Stimulated activated CD4-positive, alpha-beta T cell treated with anti-CD3 and anti-CD28 coated beads, Interleukin-2, amount 100 ng/mL, for 48 hours (primary cell): ENCODE data around the gene TMC6.
A peak's percentile ranks its signal among the peaks of the same experiment; 100 is the strongest.
"Not testable (repeated sequence)": the region's sequence is repeated elsewhere in the genome, so short reads cannot be mapped to it uniquely, and the experiment has no call there.

Source experiments
- DNase-seq, 2 donors: peaks; one replicate each; pipeline ENCODE4 v3.0.0-alpha.2; 2020

The TMC6 gene

DNA sequence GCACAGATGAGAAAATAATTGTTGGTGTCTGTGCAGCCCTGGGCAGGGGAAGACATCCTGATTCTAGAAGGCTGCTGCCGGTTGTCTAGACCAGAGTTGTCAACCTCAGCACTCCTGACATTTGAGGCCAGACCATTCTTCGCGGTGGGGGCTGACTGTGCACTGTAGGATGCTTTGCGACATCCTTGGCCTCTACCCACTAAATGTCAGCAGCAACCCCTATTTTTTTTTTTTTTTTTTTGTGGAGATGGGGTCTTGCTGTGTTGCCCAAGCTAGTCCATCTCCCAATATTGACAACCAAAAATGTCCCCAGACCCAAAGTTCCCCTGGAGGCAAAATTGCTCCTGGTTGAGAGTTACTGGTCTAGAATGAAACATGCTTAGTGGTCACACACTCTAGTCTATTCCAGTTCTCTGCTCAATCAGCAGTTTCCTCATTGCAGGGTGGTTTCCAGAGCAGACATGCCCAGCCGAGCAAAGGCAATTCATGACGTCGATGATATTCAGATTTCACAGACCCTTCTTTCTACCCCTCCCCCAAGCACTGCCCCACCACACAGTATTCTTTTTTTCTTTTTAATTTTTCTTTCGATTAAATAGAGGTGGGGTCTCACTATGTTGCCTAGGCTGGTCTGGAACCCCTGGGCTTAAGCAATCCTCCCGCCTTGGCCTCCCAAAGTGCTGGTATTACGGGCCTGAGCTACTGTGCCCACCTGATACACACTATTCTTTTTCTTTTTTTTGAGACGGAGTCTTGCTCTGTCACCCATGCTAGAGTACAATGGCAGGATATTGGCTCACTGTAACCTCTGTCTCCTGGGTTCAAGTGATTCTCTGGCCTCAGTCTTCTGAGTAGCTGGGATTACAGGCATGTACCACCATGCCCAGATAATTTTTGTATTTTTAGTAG lies 26.6 kb upstream of the TMC6 start:
- no peak for DNase-seq

DNA sequence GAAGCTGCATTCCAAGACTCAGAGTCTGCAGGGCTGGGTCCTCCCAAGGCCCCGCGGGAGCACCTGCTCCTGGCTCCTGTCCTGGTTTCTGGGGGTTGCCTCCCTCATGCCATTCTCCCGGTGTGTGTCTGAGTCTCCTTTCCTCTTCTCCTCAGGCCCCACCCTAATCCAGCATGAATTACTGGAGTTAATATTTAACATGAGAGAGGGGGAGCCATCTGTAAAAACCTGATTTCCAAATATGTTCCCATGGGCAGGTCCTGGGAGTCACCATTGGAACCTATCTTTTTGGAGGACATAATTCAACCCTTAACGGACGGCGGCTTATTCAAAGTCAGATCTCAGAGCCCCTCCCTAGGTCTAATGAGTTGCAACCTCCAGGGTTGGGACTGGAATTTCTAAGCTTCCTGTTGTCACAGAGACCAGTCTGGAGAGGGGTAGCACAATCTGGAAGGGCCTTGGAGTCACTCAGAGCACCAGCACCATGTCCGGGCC lies 23.0 kb upstream of the TMC6 start:
- DNase-seq, result no peak

DNA sequence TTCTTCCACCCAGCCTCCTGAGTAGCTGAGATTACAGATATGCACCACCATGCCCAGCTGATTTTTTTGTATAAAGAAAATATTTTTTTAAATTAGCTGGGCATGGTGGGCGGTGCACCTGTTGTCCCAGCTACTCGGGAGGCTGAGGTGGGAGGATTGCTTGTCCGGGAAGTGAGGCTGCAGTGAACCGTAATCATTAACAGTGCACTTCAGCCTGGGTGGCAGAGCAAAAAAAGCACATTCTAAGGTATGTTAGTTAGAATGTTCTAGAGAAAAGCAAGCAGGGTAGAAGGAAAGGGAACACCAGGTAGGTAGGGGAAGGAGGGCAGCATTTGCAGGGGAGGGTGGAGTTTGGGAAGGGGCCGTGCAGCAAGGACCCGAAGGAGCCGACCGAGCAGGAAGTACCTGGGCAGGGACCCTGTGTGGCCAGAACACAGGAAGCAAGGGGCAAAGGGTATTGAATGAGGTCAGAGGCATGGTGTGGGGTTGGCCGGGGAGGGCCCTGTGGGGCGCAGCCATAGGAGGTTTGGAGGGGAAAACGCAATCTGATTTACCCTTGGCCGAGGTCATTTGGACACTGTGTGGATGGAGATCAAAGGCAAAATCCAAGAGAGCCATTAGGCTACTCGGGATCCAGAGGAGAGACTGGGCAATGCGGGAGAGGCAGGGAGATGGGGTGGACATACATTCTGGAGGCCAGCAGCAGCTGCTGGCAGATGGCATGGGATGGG lies 19.9 kb upstream of the TMC6 start:
- no peak for DNase-seq

DNA sequence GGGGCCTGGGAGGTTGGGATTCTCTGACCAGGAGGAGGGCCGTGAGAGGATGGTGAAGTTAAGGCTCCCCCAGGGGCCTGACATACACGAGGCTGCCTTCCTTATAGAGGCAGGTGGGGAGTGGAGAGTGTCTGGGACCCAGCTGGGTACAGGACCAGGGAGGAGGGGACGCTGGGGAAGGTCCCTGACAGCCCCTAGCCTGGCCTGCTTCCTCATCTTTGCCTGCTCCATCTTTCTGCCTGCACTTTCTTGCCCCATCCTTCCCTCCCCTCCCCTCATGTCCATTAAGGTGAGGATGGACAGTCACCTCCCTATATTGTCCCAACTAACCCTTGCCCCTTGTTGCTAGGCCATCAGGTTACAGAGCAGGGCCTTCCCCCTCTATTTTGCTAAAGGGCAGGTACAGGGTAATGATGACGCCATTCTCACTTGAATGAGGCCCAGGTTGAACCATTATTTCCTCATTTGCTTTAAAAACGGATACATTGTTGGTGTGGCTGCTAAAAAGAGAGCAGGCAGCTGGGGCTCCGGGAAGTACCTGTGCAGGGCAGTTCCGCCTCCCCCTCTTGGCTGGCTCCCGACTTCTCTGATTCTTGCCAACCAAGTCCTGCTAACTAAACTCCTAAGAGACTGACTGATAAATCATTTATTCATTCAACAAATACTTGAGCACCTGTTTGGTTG lies 18.9 kb upstream of the TMC6 start:
- no peak for DNase-seq

DNA sequence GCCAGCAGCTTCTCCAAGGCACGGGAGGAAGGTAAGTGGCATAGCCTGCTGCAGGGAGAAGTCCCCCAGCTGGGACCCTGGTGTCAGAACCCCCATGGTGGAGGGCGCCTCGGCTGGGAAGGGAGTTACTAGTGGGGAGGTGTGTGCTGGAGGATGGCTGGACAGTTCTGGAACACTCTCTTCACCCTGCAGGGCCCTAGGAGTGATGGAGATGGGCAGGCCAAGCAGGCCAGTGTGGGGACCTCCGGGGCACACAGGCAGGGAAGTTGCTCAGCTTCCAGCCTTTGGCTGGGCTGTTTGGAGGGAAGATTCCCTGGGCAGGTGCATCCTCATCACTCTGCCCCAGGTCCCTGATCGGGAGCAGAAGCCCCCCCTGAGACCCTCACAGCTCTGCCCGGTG lies 18.3 kb upstream of the TMC6 start:
- DNase-seq, result no peak

DNA sequence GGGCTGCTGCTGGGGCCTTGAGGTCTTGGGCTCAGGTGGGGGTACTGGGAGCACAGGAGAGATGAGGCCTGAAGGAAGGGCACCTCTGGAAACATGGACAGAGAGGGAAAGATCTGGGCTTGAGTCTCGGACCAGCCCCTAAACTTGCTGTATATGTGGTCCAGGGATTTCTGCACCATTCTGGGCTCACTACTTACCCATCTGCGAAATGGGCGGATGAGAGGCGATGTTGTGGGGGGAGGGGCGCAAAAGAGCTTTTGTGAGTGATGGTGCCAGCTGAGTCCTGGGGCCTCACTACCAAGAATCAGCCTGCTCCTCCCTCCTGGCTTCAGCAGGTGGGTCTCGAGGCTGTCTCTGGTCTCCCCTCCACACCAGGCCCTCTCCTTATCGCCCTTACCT lies 17.9 kb upstream of the TMC6 start:
- no peak for DNase-seq

DNA sequence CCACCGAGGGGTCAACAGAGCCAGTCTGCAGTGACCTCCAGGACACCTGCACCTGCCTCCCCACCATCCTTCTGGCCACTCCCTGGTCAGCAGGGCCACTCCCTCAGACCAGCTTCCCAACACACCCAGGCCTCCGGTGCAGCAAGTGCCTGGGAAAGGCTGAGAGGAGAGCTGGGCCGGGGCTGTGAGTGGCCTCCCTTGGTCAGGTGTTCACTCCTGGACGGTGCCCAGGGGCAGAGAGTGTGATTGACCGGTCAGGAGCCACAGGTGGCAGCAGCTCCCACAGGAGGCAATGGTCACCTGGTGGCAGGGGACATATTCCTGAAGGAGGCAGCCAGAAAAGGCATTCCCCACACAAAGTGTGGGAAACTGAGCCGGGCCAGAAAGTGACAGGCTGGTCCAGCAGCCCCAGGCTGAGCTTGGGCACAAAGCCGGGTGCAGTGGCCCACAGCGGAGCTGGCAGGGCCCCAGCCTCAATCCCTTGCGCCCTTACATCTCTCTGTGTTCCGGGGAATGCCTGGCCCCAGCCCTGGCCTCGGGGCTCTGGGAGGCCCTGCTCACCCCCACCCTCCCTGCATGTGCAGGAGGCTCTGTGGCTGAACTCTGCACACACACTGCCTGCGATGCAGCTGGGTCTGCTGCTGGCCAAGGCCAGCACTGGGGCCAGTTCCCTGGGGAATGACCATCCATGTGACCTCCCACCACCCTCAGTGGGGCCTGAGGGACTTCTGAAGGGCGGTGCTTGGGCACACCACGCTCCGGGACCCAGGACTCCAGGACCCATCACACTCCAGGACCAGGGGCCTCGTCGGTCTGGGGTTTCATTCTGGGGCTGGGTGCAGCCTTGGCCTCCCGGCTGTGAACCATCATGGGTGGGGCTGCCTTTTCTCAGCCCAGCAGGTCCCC lies 16.4 kb upstream of the TMC6 start:
- no peak for DNase-seq

DNA sequence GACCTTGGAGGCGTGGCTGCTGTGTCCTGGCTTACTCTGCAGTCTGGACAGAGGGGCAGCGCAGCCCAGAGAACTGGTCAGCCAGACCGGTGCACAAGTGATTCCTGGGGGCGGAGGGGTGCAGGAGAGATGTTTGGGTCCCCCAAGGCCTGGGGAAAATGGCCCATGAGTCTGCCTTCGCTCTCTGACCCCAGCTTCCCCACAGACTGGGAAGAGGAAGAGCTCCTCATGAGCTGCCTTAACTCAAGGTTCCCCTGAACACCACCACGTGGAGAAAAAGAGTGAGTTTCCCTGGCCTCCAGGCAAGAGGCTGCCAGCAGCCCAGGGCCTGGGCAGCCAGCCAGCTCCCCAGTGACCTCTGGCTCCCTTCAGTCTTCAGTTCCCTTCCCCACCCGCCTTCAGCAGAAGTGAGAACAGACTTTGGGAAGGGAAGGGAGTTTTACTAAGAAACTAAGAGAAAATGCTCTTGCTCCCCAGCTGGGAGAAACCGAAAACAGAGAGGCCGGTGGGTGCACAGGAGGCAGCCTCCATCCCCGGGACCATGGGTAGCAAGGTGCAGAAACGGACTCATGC lies 15.7 kb upstream of the TMC6 start:
- DNase-seq, result no peak

DNA sequence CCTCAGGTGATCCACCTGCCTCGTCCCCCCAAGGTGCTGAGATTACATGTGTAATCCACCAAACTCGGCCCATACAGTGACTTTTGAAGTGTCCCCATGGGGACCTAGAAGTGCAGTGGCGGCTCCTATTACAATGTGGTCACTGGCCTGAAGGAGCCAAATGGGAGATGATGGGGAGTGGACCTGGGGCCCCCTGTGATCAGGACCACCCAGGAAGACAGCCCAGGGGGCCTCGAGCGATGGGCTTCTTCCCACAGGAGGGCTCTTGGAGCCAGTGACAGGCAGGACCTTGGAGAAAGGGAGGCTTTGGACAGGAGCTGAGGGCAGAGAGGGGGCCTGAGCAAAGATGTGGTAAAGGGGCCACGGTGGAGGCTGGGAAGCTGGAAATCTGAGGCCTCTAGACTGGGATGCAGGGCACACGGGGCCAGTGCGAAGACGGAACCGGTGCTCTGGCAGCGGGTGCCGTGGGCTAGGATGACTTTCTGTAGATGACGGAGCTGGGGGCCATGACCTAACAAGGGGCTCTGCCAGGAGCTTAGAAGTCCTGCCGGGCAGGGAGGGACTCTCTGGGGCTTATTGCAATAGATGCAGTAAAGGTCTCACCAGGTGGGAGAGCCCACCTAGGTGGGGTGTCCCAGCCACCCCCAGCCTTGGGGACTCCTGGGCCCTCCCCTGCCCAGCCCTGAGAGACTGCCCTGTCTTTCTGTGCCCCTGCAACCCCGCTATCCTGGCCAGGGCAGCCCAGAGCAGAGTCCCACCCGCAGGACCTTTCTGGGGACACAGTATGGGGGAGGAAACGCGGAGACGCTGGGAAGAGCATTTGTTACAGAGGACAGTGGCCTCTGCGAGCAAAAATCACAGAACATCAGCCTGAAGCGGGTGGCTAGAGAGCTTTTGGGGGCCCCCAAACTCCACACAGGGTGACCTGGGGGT lies 14.9 kb upstream of the TMC6 start:
- DNase-seq, result no peak

DNA sequence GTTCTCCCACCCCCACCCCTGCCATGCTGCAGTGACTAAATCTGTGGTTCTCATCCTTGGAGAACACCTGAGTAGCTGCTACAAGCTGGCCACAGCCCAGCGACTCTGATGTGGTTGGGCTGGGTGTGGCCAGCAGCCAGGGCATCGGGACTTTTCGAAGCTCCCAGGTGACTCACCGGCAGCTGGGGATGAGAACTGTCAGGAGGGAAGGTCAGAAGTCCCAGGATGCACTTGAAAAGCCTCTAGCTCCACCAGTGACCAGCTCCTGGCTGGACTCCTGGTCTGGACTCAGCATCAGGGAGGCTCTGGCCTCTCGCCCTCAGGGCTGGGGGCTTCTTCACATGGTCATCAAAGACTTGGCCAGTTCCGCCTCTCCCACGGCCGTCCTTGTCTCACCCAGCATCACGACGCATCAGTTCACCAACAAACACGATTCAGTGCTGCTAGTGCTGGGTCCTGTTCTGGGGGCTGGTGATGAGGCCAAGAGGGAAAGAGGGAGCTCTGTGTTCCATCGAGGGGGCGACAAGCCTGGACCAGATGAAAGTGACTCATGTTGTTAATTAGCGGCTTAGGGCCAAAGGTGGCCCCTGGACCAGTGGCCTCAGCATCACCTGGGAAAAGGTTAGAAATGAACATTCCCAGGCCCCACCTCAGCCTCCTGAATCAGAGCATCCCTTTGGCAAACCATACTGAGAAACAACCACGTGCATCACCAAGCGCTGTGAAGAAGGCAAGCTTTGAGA lies 13.7 kb upstream of the TMC6 start:
- no peak for DNase-seq

DNA sequence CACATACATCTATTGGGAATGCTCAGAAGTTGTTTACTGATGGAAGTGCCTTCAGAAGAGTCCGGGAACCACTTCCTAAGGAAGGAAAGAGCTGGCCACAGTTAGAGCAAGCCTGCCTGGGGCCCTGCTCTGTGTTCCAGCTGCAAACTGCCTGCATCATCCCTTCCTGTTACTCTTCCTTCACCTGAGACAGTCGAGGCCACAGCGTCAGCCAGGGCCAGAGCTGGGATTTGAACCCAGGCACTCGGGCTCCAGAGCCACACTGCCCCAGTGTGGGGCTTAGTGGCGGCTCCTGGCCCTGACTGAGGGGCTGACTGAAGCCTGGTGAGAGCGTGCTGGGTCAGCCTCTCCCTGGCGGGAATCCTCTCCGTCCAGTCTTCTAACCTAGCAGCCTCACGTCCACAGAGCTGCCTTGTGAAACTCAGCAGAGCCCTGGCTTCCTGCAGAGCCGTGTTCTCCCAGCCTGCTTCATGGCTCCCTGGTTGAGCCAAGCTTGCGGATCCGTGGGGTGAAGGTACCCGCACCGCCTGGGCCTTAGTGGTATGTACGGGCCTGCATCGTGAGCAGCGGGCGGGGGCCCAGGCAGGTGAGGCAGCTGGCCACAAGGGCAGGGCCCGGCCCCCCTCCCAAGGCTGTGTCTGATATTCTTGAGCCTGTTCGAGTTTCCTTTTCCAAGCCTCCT lies 13.0 kb upstream of the TMC6 start:
- no peak for DNase-seq

DNA sequence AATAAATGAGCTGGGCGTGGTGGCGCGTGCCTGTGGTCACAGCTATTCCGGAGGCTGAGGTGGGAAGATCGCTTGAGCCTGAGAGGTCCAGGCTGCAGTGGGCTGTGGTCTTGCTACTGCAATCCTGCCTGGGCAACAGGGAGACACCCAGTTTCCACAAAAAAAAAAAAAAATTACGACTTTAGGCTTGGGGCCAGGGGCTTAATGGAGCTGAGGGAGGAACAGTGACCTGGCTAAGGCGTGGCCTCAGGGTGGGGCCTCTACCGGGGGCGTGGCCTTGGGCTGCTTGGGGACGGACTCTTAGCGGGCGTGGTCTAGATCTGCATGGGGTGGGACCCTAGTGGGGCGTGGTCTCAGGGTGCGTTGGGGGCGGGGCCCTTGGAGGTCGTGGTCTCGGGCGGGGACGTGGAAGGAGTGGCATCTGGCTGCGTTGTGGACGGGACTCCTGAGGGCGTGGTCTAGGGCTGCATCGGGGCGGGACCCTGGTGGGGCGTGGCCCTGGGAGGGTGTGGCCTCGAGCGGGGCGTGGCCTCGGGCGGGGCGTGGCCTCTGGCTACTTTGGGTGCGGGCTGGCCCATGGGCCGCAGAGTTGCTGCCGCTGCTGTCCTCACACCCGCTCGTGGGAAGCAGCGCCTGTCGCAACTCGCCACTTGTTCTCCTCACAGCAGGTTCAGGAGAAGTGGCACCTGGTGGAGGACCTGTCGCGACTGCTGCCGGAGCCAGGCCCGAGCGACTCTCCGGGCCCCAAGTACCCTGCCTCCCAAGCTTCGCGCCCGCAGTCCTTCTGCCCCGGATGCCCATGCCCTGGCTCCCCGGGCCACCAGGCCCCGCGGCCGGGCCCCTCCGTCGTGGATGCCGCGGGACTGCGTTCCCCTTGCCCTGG lies 11.9 kb upstream of the TMC6 start:
- DNase-seq, result peak; percentile 92 to 98

DNA sequence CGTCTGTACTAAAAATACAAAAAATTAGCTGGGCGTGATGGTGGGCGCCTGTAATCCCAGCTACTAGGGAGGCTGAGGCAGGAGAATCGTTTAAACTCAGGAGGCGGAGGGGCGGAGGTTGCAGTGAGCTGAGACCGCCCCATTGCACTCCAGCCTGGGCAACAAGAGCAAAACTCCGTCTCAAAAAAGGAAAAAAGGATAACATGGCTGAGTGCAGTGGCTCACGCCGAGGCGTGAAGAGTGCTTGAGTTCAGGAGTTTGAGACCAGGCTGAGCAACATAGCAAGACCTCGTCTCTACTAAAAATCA lies 11.3 kb upstream of the TMC6 start:
- not testable (repeated sequence) for DNase-seq

DNA sequence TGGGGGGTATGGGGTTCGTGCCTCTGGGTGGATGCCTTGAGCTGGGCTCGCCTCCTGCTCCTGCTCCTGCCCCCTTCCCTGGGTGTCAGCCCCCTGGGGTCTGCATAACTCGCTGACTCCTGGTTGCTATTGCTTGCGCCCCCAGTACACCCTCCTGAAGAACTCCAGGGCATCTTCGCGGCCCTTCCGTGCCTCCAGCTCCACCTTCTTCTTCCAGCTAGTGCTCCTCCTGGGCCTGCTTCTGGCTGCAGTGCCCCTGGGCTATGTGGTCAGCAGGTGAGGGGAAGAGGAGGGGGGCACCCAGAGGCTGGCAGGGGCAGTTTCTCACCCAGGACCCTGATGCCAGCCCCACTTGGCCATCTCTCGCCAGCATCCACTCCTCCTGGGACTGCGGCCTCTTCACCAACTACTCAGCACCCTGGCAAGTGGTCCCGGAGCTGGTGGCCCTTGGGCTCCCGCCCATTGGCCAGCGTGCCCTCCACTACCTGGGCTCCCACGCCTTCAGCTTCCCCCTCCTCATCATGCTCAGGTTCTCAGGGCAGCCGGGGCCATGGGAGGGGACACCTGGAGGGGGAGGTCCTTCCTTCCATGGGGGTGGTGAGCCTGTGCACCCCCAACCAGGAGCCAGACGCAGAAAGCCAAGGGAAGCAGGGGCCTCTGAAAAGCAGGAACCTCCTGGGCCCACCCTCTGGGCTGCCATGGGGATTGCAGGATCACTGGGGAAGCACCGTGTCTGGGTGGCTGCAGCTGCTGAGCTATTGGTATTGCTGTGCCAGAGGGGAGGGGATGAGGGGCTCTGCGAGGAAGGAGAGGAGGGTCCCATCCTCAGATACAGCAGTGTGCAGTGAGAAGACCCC lies 9.9 kb upstream of the TMC6 start:
- DNase-seq, result no peak

DNA sequence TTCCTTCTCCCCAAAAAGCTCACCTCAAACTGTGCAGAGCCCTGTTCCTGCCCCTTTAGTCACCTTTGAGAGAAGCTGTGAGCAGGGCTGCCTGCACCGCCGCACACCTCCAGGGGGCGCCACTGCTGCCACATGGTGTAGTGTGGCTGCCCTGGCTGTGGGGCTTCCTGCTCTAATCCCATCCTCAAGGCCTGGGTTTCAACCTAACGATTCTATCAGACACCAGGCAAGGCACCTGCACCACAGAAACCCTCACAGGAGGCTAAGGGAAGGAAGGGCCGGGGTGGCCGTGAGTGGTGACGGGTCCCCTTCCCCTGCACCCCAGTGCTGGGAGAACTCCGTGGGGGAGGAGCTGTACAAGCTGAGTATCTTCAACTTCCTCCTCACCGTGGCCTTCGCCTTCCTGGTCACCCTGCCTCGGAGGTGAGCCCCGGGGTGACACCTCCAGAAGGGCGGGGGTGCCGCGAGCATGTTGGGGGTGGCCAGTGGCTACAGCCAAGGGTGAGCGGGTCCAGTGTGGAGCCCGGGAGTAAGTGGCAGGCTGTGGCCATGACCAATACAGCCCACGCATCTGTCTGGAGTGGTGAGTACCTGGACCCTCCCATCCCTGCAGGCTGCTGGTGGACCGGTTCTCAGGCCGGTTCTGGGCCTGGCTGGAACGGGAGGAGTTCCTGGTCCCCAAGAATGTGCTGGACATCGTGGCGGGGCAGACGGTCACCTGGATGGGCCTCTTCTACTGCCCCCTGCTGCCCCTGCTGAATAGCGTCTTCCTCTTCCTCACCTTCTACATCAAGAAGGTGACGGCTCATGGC lies 9.0 kb upstream of the TMC6 start:
- DNase-seq, result peak in 1 of 2 donors; percentile 52

DNA sequence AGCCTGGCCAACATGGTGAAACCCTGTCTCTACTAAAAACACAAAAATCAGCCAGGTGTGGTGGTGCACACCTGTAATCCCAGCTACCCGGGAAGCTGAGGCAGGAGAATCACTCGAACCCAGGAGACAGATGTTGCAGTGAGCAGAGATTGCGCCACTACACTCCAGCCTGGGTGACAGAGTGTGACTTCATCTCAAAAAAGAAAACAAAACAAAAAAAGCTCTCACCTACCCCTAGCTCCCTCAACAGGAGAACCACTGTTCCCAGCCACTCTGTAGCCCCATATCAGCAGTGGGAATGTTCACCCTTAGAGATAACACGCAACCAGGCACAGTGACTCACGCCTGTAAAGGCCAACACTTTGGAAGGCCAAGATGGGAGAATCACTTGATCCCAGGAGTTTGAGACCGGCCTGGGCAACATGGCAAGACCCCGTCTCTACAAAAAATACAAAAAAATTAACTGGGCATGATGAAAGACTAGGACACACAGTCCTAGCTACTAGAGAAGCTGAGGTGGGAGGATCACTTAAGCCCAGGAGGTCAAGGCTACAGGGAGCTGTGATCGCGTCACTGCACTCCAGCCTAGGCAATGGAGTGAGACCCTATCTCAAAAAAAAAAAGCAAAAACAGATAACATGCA lies 7.4 kb upstream of the TMC6 start:
- no peak for DNase-seq
